IPS DF 4.7 (cell line): ENCODE data around the gene CTNND2.
A peak's percentile ranks its signal among the peaks of the same experiment; 100 is the strongest.

Experiments
- DNase-seq: peaks from one replicate; pipeline ENCODE4 v3.0.0-alpha.2; 2013; ENCODE audit warnings: low spot score; ENCODE audit errors: extremely low read depth

The CTNND2 gene

DNA sequence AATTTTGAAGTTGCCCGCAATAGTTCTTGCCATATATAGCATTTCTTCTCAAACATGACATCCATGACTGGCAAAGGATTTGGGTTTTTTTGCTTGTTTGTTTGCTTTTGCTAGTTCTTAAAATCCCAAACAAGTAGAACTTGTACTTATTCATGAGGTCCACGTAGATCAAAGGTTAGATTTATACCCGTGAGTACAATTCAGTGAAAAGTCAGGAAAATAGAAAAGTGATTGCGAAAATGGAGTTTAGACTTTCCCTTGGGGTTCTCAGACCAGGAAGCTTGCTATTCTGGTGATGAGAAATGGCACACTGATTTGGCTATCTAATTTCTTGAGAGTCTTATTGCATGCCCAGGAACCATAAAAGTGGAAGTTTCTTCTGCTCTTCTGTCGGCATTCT lies 304.7 kb downstream of the CTNND2 start:
- DNase-seq, result no peak

DNA sequence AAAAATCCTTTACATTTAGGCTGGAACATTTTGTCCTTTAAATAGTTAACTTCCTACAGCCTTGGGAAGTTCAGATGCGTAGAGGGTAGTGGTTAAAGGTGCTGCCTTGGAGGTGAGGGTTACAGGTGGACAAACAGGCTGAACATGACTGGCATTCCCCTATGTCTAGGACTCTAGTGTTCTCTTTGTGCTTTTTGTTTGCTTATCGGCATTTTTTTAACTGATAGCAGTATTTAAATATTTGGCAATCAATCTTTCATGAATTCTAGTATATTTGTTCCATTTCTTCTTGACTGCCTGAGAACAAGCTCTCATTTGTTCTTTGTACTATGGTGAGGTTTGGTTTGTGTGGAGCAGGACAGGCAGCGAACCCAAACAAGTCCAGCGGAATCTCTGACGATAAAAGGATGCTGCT lies 307.6 kb downstream of the CTNND2 start:
- no peak for DNase-seq

DNA sequence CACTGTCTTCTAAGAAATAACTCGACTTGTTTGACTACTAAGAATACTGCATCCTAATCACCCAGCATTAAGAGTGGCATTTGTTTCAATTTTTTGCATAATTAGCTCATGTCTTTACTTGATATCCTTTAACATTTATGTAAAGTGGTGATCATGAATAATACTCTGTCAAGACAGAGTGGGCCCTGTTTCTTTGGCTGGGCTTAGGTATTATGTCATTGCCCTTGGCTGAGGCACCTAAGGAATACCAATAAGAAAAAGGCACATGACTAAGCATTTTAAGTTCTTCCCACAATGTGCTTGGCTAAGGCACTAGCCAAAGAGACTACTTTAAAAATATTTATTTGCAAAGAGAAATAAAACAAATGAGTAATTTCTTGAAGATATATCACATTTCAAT lies 308.1 kb downstream of the CTNND2 start:
- DNase-seq, result no peak

DNA sequence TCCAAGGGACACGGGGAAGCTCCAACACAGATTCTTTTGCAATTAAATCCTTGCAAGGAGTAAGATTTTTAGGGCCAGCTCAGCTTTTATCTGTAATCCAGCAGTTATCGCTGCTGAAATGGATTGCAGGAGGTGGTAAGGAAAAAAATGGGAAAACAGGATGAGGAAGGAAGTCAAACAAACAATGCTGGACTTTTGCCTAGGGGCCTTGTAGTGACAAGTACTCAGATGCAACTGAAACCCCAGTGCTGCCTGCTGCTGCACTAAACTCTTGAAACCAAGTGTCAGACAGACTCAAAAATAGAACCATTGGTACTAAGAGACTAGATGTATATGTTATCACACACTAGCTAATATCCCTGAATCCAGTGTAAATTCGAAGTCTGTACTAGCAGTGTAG lies 309.2 kb downstream of the CTNND2 start:
- no peak for DNase-seq

DNA sequence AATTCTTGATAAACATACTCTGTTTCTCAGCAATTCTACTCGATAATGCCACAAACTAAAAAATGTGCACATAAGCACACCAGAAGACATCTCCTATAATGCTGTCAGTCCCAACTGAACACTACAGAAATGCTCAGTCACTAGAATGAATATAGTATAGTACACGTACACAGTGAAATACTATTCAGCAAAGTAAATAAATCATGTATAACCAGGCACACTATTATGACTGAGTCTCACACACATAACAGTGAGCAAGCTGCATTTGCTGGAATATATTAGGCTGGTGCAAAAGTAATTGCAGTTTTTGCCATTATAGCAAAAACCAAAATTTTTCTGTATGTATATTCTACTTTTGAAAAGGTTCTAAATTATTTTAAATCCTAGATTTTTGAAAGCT lies 310.2 kb downstream of the CTNND2 start:
- no peak for DNase-seq

DNA sequence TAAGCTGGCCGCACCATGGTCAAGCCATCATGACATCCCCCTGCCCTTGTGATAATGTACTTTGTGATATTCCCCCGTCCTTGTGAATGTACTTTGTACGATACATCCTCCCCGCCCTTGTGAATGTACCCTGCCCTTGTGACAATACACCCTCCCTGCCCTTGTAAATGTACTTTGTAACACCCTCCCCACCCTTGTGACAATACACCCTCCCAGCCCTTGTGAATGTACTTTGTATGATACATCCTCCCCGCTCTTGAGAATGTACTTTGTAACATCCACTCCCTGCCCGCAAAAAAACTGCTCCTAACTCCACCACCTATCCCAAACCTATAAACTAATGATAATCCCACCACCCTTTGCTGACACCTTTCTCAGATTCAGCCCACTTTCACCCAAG lies 313.8 kb downstream of the CTNND2 start:
- DNase-seq, result no peak

DNA sequence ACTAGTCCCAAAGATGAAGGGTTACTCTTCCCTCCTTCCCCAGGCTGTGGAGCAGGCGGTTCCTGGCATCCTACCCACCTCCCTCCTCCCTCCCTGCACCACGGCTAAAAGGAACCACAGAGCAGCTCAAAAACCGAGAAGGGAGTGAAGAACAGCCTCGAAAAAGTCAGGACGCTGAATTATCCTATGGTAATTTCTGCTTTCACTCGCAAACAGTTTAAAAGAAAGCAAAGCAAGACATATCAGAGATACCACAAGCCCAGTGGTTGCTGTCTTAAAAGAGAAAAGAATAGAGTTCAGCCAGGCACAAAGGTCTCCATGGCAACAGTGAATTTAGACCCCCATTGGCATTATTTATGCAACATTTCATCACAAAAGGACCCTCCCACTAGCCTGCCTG lies 315.4 kb downstream of the CTNND2 start:
- peak; percentile 33 for DNase-seq

DNA sequence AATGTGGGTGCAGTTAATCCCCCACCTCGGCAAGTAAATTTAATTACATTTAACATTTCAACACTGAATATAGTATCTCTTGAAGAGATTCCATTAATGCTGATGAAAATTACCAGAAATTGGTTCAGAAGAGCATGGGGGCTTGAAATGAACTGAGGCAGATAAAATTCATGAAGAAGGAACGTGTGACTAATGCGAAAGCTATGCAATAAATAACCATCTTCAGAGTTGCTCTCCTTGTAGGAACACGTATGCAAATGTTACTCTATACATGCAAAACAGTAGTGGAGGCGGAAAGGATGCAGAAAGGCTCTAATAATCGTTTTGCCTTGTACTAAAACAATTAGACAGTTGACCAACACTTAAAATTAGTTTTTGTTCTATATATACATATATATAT lies 320.2 kb downstream of the CTNND2 start:
- DNase-seq, result no peak

DNA sequence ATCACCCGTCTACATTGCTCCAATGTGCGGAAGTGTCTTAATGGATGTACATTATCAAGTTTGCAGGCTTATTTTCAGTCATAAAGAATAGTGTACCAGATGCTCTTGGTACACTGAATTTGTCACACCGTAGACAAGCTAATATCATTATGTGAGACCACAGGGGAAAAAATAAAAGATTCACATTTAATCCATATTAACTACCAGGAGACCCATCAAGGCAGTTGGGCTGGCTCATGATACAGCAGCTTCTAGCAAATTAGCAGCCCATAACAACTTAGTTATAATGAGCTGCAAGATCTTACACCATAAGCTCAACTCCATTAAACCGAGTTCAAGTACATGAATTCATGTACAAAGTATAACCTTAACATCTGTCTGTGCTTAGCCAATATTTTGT lies 324.9 kb downstream of the CTNND2 start:
- no peak for DNase-seq

DNA sequence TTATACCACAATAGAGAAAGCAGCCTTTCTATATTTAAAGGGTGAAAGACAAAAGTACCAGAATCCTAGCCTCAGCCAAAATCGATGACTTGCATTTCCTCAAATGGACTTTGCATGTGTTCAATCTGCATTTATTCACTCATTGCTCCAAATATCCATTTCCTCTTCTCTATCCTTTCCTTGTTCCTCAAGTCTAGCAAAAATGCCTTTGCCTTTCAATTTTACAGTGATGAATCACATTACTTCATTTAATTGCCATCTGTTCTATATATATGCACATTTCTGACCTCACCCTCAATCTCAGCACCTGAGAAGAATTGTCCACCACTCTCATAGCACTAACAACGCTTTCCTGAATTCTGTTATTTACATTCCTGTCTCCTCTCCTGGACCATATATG lies 329.5 kb downstream of the CTNND2 start:
- no peak for DNase-seq

DNA sequence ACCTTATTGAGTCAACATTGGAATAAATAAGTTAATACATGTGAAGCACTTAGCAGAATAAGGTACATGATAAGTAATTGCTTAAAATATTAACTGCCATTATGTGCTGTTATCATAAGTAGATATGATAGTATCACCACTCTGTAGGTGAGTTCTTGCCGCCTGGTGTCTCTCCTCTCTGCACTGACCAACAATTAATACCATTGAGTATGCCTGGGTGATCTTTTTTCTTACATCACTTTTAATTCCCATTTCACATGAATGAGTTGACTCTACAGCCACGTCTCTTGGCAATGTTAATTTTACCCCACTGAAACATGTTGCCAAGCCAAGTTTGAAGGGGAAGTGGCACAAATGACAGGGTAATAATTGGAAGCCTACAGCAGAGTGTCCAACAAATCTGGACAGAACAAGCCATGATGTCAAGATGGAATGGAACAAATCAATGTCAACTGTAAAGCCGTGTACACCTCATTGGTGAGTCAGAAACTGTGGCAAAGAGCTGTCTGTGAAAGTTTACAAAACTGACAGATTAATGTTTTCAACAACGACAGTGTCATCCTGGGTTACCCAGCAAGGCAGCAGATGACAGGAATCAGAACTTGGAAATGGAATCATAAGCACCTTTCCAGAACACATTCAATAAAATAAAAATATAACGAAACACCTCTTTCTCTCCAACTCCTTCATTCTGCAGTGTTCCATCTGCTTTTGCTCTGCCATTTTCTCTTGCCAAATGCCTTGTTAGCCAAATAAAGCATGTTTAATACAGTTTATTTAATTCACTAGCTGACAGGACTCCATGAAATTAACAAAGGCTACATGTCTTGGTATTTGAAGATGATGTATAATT lies 330.9 kb downstream of the CTNND2 start:
- no peak for DNase-seq

DNA sequence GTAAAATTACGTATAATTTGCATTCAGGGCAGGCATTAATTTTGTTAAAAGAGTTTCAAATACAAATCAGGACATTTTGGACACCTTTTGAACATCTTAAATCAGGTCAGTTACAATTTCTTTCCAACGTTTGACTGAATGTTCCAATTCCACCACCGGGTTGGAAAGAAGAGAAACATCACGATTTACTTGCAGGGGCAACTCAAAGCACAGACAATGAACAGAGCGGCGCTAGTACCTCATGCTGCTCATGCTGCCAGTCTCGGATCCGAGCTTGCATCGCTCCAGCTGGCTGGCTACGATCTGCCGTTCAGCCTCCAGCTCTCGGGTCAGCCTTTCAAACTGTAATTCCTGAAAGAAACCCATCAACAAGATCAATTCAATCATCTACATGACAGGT lies 339.5 kb downstream of the CTNND2 start:
- DNase-seq, result no peak

DNA sequence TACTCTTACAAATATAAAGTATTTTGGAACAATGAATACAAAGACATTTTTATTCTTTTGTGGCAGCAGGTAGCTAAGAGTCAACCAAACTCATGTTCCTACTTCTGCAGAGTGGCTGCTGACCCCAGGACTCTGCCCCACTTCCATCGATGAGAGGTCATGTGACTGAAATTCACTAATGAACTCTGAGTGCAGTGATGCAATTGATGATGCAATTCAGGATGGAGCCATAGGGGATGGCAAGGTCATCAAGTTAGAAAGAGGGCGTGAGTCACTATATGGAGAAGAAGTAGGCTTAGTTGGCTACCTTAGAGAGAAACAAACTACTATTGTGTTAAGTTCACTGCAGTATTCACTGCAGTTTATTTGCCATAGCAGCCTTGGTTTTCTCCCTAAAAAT lies 340.4 kb downstream of the CTNND2 start:
- no peak for DNase-seq

DNA sequence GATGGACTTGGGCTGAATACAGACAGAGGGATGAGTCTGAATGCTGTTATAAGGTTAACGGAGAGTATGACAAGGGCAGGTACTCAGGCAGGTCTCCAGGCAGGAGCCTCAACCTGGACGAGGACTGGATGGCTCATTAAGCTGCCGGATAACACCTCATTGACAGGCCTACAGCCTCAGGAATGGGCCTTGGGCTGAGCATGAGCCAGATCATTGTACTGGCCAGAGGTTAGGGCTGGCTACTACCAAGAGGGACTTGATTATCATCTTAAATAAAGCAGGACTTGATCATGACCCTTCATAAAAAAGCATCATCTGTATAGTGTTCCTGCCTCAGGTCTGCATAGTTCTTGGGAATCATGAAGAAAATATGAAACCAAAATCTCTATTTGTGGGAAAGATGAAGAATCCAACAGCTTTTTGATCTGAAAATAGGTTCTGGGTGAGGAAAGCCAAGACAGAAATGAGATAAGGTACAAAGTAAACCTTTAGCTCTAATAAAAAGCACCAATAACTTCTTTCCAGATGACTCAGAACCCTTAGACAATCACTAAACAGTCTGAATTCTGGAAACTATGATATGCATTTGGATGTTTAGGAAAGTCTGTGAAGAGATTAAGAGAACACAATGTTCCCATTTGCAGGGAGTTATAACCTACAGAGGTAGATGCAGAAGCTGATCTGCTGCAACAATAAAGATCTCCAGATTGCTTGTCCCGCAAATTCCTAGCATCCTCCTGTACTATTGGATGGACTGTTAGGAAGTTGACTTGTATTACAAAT lies 343.1 kb downstream of the CTNND2 start:
- no peak for DNase-seq

DNA sequence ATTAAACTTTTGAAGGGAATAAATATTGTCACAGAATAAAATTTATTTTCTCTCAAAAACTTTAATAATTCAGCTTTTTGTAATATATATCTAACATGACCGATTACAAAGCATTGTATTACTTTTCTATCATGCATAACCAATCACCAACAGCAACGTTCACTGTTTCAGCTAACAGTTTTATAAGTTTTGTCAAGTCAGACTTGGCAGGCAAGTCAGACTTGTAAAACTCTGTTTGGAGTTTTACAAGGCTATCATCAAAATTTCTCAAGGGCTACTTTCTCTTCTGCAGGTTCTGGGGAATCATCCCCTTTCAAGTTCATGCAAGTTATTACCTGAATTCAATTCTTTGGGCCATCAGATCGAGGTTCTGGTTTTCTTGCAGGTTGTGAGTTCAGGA lies 347.2 kb downstream of the CTNND2 start:
- DNase-seq, result no peak

DNA sequence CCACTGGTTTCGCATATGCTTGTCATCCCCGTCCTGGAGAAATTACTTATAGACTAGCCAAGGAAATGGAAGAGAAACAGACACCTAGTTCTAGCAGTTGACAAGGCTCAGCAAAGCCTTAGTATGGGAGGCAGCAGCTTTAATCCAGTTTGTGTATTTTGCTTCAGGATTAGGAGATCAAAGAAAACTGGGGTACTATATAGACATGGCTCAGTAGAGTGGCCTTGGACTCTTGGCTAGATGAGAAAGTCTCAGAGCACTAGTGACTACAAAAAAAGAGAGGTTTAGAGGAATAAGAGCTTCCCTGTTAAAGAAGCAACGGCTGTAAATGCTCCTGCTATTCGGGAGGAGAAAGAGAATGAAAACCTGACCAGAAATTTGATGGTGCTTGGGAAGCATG lies 349.1 kb downstream of the CTNND2 start:
- no peak for DNase-seq

DNA sequence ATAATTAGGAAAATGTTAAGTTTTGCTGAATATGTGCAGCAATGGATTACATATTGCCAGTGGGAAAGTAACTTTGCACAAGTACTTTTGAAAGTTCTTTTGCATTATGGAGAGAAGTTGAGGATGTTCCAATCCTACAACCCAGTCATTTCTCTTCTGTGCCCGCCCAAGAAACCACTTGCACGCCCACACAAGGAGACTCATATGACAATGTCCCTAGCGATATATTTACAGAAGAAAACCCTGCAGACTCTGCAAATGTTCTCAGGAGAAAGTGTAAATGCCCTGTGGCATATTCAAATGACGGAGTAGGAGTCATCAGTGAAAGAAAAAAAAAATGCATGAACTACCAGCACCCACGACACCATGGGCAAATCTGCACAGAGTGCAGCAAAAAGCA lies 356.5 kb downstream of the CTNND2 start:
- no peak for DNase-seq

DNA sequence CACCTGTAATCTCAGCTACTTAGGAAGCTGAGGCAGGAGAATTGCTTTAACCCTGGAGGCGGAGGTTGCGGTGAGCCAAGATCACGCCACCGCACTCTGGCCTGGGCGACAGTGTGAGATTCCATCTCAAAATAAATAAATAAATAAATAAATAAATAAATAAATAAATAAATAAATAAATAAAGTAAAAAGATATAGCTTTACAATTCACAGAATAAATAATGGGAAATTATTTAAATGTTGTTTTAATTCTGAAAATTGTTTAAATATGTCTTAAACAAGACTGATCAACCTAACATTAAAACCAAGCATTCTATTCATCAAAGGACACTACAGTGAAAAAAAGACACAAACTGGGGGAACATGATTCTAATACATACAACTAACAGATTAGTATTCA lies 357.1 kb downstream of the CTNND2 start:
- DNase-seq, result no peak

DNA sequence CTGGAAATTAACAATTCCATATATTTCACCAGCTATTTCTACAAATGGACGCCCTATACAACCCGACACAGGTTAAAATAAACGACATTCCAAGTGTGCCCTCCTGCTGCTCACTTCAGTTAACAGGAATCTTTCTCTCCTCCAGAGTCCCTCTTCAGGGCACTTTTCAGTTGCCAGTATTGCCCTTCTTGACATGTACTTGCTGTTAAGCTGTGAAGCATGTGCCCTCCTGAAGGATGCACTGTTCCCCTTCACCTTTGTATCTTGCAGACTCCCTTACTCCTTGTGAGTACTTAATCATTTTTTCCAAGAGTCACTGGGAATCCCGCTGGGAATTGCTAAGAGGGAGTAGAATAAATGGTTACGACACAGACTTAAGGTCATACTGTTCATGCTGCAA lies 364.1 kb downstream of the CTNND2 start:
- DNase-seq, result no peak

DNA sequence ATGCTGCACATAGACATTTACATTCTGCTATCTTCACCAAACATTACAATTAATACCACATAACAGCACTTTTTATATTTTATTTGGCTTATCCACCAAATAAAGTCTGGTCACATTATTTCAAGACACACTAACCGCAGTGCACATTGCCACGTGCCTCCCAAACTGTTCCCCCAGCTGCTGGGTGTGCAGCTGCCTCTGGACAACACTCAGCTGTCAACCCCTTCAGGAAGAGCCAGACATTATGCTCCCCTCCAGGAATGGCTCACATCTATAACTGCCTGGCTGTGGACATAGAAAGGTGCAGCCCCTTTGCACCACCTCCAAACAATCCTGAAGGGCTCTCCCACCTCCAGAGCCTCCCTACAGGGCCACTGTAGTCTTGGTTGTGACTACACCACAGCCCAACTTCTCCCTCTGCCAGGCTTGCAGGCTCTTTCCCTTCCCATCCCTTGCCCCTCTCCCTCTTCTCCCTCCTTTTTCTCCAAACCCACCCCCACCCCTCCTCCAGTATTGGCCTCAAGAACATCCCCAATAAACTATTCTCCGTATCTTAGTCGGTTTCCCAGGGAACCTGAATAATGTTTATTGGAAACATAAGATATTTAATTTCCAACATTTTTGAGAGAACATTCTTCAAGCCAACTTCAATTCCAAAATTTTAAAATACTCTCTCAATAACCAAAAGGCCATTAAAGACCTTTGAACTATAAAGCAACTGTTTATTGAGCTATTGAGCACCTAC lies 372.3 kb downstream of the CTNND2 start:
- no peak for DNase-seq

DNA sequence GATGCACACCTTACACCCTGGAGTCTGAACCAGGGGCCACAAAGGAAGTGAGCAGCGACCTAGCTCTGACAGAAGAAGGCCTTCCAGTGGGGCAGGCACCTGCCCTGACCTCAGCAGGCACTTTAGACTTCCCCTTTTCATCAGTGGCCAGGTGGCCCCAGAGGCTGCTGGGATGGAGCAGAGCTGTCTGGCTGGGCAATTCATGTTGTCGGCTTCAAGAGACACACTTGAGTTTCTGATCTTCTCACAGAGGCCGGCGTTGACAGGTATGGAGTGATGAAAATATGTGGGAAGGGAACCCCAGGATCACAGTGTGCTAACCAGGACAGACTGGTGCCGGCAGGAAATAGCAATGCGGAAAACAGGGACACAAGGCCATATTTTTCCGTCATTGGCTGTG lies 375.5 kb downstream of the CTNND2 start:
- DNase-seq, result no peak

DNA sequence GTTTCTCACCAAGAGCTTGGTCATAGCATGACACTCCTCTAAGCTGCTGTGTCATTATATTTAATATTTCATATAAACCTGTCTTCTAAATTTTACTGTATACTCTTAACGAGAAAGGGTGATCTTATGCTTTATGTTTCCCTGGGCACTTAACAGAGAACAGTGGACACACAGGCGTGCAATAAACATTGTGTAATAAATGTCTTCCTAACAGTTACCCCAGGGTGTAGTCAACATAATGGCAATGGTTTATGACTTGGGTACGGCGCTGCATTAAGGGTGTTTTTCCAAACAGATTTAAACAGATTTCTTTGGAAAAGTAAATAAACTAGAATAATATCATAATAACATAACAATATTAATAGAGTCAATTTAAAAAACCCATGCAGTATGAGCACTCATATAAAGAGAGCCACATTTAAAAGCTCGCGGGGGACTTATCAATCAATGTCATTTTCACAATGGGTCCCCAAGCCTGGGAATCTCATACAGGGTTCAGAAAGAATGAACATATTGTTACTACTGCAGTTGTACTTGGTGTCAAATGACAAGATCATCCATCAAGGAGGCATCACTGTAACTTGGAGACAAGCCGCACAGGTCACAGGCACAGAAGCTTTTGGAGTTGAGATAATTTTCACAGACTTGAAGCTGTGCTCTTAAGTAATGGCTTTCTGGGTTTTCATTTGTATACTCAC lies 376.4 kb downstream of the CTNND2 start:
- no peak for DNase-seq
